ENCODE data around the gene SLFN11.

DNA sequence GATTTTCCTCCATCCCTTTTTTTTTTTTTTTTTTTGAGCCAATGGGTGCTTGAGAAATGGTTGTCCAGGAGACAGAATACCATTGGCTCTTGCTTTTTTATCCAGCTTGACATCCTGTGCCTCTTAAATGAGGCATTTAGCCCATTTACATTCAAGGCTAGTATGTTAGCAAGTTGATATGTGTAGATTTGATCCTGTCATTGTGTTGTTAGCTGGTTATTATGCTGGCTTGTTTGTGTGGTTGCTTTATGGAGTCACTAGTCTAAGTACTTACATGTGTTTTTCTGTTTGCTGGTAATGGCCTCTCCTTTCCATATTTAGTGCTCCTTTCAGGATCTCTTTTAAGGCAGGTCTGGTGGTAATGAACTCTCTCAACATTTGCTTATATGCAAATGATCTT is 14.1 kb upstream of the SLFN11 start:
- TF ChIP-seq, protein P1, sequence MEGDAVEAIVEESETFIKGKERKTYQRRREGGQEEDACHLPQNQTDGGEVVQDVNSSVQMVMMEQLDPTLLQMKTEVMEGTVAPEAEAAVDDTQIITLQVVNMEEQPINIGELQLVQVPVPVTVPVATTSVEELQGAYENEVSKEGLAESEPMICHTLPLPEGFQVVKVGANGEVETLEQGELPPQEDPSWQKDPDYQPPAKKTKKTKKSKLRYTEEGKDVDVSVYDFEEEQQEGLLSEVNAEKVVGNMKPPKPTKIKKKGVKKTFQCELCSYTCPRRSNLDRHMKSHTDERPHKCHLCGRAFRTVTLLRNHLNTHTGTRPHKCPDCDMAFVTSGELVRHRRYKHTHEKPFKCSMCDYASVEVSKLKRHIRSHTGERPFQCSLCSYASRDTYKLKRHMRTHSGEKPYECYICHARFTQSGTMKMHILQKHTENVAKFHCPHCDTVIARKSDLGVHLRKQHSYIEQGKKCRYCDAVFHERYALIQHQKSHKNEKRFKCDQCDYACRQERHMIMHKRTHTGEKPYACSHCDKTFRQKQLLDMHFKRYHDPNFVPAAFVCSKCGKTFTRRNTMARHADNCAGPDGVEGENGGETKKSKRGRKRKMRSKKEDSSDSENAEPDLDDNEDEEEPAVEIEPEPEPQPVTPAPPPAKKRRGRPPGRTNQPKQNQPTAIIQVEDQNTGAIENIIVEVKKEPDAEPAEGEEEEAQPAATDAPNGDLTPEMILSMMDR (IDR thresholded peaks at IDR 0.05), result no peak
- TF ChIP-seq POLR2A (IDR thresholded peaks at IDR 0.05), result no peak
